ENCODE results near the gene PTPN6. TPM values are rescaled to one million over a fixed set of nuclear protein-coding genes. Genes with fewer than 3 reads are reported as not detected.

Gene PTPN6
- total RNA-seq, 2 donors from 2014 or later = 44.8 to 48.1 TPM

- no peaks in the 10 kb centered on the region for H3K4me1 ChIP-seq
- intact Hi-C loops (cut with DNase I) = no loop called here
- H3K9ac ChIP-seq (ENCODE audit: low read depth in 2 of 2, low read length in 2 of 2) = no peak overlapping the region
- H3K4me3 ChIP-seq = no peak overlapping the region
- H3K27me3 ChIP-seq = no peaks in the 10 kb centered on the region
- H3K9me3 ChIP-seq = no peaks in the 10 kb centered on the region
- no peak for DNase-seq
- no peak overlapping the region for H3K27ac ChIP-seq
- no peak for TF ChIP-seq CTCF (IDR thresholded peaks at IDR 0.05)
- H3K36me3 ChIP-seq = no peaks in the 10 kb centered on the region
Observed at GRCh38 chr12:7005311-7005710, 54.2 kb downstream of the PTPN6 start.

- Histone ChIP-seq H3K27me3 (no peaks in the 10 kb centered on the region), H3K36me3 (no peaks in the 10 kb centered on the region), H3K9me3 (no peaks in the 10 kb centered on the region), H3K9ac (ENCODE audit: low read depth in 2 of 2, low read length in 2 of 2) (no peak overlapping the region), H3K4me3 (no peak overlapping the region), H3K4me1 (no peaks in the 10 kb centered on the region), H3K27ac (no peak overlapping the region)
- DNase-seq = no peak
- TF ChIP-seq CTCF (IDR thresholded peaks at IDR 0.05) = no peak
- intact Hi-C loops (cut with DNase I) = no loop called here
Observed at GRCh38 chr12:7006639-7007038, 55.5 kb downstream of the PTPN6 start.

- TF ChIP-seq CTCF (IDR thresholded peaks at IDR 0.05) = no peak
- no peak for DNase-seq
- H3K27me3 ChIP-seq = no peaks in the 10 kb centered on the region
- no peak overlapping the region for H3K27ac ChIP-seq
- H3K36me3 ChIP-seq = no peaks in the 10 kb centered on the region
- no peaks in the 10 kb centered on the region for H3K4me1 ChIP-seq
- no peaks in the 10 kb centered on the region for H3K9me3 ChIP-seq
- no peak overlapping the region for H3K4me3 ChIP-seq
- no peak overlapping the region for H3K9ac ChIP-seq (ENCODE audit: low read depth in 2 of 2, low read length in 2 of 2)
- intact Hi-C loops (cut with DNase I) = no loop called here
Observed at GRCh38 chr12:7008864-7009263, 57.7 kb downstream of the PTPN6 start.

- no peak for TF ChIP-seq CTCF (IDR thresholded peaks at IDR 0.05)
- no peak for DNase-seq
- H3K4me1 ChIP-seq = no peaks in the 10 kb centered on the region
Observed at GRCh38 chr12:7009512-7009911, 58.4 kb downstream of the PTPN6 start.

More at GRCh38 chr12:7009512-7009911, 58.4 kb downstream of the PTPN6 start:
- intact Hi-C loops (cut with DNase I) = no loop called here
- Histone ChIP-seq H3K27ac (no peak overlapping the region), H3K27me3 (no peaks in the 10 kb centered on the region), H3K4me3 (no peak overlapping the region), H3K9me3 (no peaks in the 10 kb centered on the region), H3K36me3 (no peaks in the 10 kb centered on the region), H3K9ac (ENCODE audit: low read depth in 2 of 2, low read length in 2 of 2) (no peak overlapping the region)

Small RNA genes lying within 50 kb of the gene (microRNA-seq; reads per million reads assigned to microRNA genes)
- gene MIR141 (1,040 reads per million, percentile 81 among the genes with 10 or more reads in this experiment), gene MIR200C (54,024 reads per million, percentile 99 among the genes with 10 or more reads in this experiment)

Other genes starting within 250 kb of the PTPN6 start
- gene COPS7A, start 227.3 kb upstream of the PTPN6 start, total RNA-seq = 10 to 100 TPM; 33.3 to 47.6 TPM
- 100 to 1,000 TPM; 199 to 212 TPM for gene MLF2, start 198.2 kb upstream of the PTPN6 start, total RNA-seq
- 100 to 1,000 TPM; 169 to 182 TPM for gene PTMS, start 185.0 kb upstream of the PTPN6 start, total RNA-seq
- gene LAG3, start 178.8 kb upstream of the PTPN6 start, total RNA-seq = 1 to 10 TPM; 1.0 to 1.2 TPM
- gene CD4, start 161.8 kb upstream of the PTPN6 start, total RNA-seq = 10 to 100 TPM in 1 of 2 donors, 1 to 10 TPM in 1; 6.2 to 13.4 TPM
- 1 to 10 TPM; 1.9 to 2.7 TPM for gene GPR162, start 129.5 kb upstream of the PTPN6 start, total RNA-seq
- gene P3H3, start 122.9 kb upstream of the PTPN6 start, total RNA-seq = 1 to 10 TPM; 4.4 to 5.3 TPM
- under 1 TPM; 0.62 to 0.72 TPM for gene GNB3, start 110.4 kb upstream of the PTPN6 start, total RNA-seq
- gene CDCA3, start 100.1 kb upstream of the PTPN6 start, total RNA-seq = 10 to 100 TPM; 11.4 to 63.7 TPM
- 100 to 1,000 TPM in 1 of 2 donors, 10 to 100 TPM in 1; 82.6 to 132 TPM for gene USP5, start 99.2 kb upstream of the PTPN6 start, total RNA-seq
- 1,000 to 10,000 TPM; 1,097 to 1,106 TPM for gene TPI1, start 83.8 kb upstream of the PTPN6 start, total RNA-seq
- gene SPSB2, start 78.1 kb upstream of the PTPN6 start, total RNA-seq = 10 to 100 TPM in 1 of 2 donors, 1 to 10 TPM in 1; 8.4 to 19.8 TPM
- gene LRRC23, start 46.5 kb upstream of the PTPN6 start, total RNA-seq = 1 to 10 TPM; 7.3 to 8.0 TPM
- 10 to 100 TPM in 1 of 2 donors, 1 to 10 TPM in 1; 7.6 to 15.7 TPM for gene ENO2, start 36.8 kb upstream of the PTPN6 start, total RNA-seq
- 100 to 1,000 TPM in 1 of 2 donors, 10 to 100 TPM in 1; 67.5 to 103 TPM for gene ATN1, start 23.4 kb upstream of the PTPN6 start, total RNA-seq
- not detected for gene RNU7-1, start 7.5 kb upstream of the PTPN6 start, total RNA-seq
- 100 to 1,000 TPM; 114 to 206 TPM for gene C12orf57, start 7.3 kb upstream of the PTPN6 start, total RNA-seq
- gene PHB2, start 19.3 kb downstream of the PTPN6 start, total RNA-seq = 100 to 1,000 TPM; 233 to 323 TPM
- 10 to 100 TPM; 27.2 to 62.3 TPM for gene EMG1, start 19.6 kb downstream of the PTPN6 start, total RNA-seq
- gene LPCAT3, start 67.1 kb downstream of the PTPN6 start, total RNA-seq = 10 to 100 TPM; 71.8 to 77.9 TPM
- gene C1S, start 109.4 kb downstream of the PTPN6 start, total RNA-seq = 10 to 100 TPM; 35.8 to 97.2 TPM
- gene C1R, start 141.1 kb downstream of the PTPN6 start, total RNA-seq = 100 to 1,000 TPM in 1 of 2 donors, 10 to 100 TPM in 1; 40.1 to 104 TPM
- gene C1RL, start 157.9 kb downstream of the PTPN6 start, total RNA-seq = 10 to 100 TPM; 39.5 to 39.7 TPM
- 1 to 10 TPM; 2.4 to 3.7 TPM for gene RBP5, start 177.5 kb downstream of the PTPN6 start, total RNA-seq
- 10 to 100 TPM; 13.6 to 17.0 TPM for gene CLSTN3, start 179.0 kb downstream of the PTPN6 start, total RNA-seq
- gene PEX5, start 238.3 kb downstream of the PTPN6 start, total RNA-seq = 10 to 100 TPM; 31.4 to 35.4 TPM